Measurements from ENCODE around the gene ADAM22. TPM values are rescaled to one million over a fixed set of nuclear protein-coding genes. Genes with fewer than 3 reads are reported as not detected.
A peak's percentile ranks its signal among the peaks of the same experiment; 100 is the strongest.

The ADAM22 gene
- total RNA-seq, 1 donor from 2014 or later, result 1.6 TPM

GRCh38 chr7:88165697-88166096 lies 231.6 kb downstream of the ADAM22 start:
- DNase-seq (ENCODE audit: low spot score), result no peak
- peaks cover 10% of the 10 kb centered on the region for H3K9me3 Mint-ChIP-seq (ENCODE audit: low read depth)
- peaks cover 2% of the 10 kb centered on the region for H3K27me3 Mint-ChIP-seq (ENCODE audit: low read depth)
- no peak overlapping the region for H3K27ac Mint-ChIP-seq (ENCODE audit: unreplicated experiment)
- no peak for TF ChIP-seq CTCF (IDR thresholded peaks at IDR 0.05)
- H3K36me3 Mint-ChIP-seq (ENCODE audit: low read depth), result peaks cover 3% of the 10 kb centered on the region
- no peaks in the 10 kb centered on the region for H3K4me1 Mint-ChIP-seq (ENCODE audit: low read depth)
- no peak overlapping the region for H3K4me3 Mint-ChIP-seq (ENCODE audit: unreplicated experiment)

DNA sequence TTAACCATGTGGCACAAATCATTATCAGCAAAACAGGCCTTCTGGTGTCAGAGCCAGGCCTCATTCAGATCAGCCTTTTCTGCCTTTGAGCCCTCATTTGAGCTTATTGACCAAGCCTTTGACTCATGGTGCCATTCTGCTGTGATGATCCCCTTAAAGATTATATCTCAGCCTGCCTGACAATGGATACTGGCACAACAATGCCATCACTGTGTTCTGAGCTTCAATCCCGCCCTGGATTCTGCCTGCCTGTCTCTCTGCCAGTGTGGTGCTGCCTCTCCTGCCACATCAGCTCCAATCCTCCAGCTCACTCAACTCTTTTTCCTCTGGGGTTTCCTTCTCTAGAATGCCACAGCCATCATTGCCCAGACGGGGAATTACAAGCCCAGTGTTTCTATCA lies 233.2 kb downstream of the ADAM22 start:
- H3K27ac Mint-ChIP-seq (ENCODE audit: unreplicated experiment), result no peak overlapping the region
- TF ChIP-seq CTCF (IDR thresholded peaks at IDR 0.05), result no peak
- no peak overlapping the region for H3K4me3 Mint-ChIP-seq (ENCODE audit: unreplicated experiment)
- H3K27me3 Mint-ChIP-seq (ENCODE audit: low read depth), result peaks cover 3% of the 10 kb centered on the region
- H3K4me1 Mint-ChIP-seq (ENCODE audit: low read depth), result no peaks in the 10 kb centered on the region
- no peak for DNase-seq (ENCODE audit: low spot score)
- H3K36me3 Mint-ChIP-seq (ENCODE audit: low read depth), result no peaks in the 10 kb centered on the region
- no peaks in the 10 kb centered on the region for H3K9me3 Mint-ChIP-seq (ENCODE audit: low read depth)

- peaks cover 3% of the 10 kb centered on the region for H3K27me3 Mint-ChIP-seq (ENCODE audit: low read depth)
- DNase-seq (ENCODE audit: low spot score), result no peak
- no peak overlapping the region for H3K4me3 Mint-ChIP-seq (ENCODE audit: unreplicated experiment)
- no peak for TF ChIP-seq CTCF (IDR thresholded peaks at IDR 0.05)
- no peaks in the 10 kb centered on the region for H3K4me1 Mint-ChIP-seq (ENCODE audit: low read depth)
- no peak overlapping the region for H3K27ac Mint-ChIP-seq (ENCODE audit: unreplicated experiment)
- H3K36me3 Mint-ChIP-seq (ENCODE audit: low read depth), result no peaks in the 10 kb centered on the region
- H3K9me3 Mint-ChIP-seq (ENCODE audit: low read depth), result no peaks in the 10 kb centered on the region
Measured at GRCh38 chr7:88167721-88168120, 233.7 kb downstream of the ADAM22 start.

- Mint-ChIP-seq H3K9me3 (ENCODE audit: low read depth) (no peaks in the 10 kb centered on the region), H3K36me3 (ENCODE audit: low read depth) (no peaks in the 10 kb centered on the region), H3K4me3 (ENCODE audit: unreplicated experiment) (no peak overlapping the region), H3K4me1 (ENCODE audit: low read depth) (no peaks in the 10 kb centered on the region), H3K27me3 (ENCODE audit: low read depth) (peaks cover 3% of the 10 kb centered on the region), H3K27ac (ENCODE audit: unreplicated experiment) (no peak overlapping the region)
- TF ChIP-seq CTCF (IDR thresholded peaks at IDR 0.05), result peak; percentile 84
- no peak for DNase-seq (ENCODE audit: low spot score)
Measured at GRCh38 chr7:88169717-88170320, 235.8 kb downstream of the ADAM22 start.

GRCh38 chr7:88172842-88173241 lies 238.8 kb downstream of the ADAM22 start:
- H3K9me3 Mint-ChIP-seq (ENCODE audit: low read depth), result no peaks in the 10 kb centered on the region
- H3K36me3 Mint-ChIP-seq (ENCODE audit: low read depth), result no peaks in the 10 kb centered on the region
- no peak overlapping the region for H3K4me3 Mint-ChIP-seq (ENCODE audit: unreplicated experiment)
- H3K27me3 Mint-ChIP-seq (ENCODE audit: low read depth), result peaks cover 3% of the 10 kb centered on the region
- no peaks in the 10 kb centered on the region for H3K4me1 Mint-ChIP-seq (ENCODE audit: low read depth)
- no peak overlapping the region for H3K27ac Mint-ChIP-seq (ENCODE audit: unreplicated experiment)
- TF ChIP-seq CTCF (IDR thresholded peaks at IDR 0.05), result no peak
- no peak for DNase-seq (ENCODE audit: low spot score)
